ENCODE data around the gene ACTL8. TPM values are rescaled to one million over a fixed set of nuclear protein-coding genes. Genes with fewer than 3 reads are reported as not detected.

The ACTL8 gene
- total RNA-seq, 2 experiments from 2014 or later, result not detected

DNA sequence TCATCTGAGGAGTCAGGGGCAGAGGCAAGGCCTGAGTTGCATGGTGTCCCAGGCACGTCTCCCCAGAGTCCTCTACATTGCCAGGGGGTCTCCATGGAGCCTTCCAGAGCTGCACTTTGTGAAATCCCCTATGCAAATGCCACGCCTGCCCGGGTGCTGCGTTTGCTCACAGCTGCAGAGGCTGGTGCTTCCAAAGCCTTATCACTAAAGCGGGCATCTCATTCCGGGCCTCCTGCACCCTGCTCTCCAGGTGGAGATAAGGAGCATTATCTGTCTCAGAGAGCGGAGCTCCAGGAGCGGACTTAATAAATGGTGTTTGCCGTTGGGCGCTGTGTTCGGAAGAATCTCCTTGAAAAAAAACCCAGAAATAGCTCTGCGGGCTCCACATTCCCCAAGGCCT is 25.9 kb upstream of the ACTL8 start:
- Mint-ChIP-seq H3K4me1 (ENCODE audit: low read depth) (no peaks in the 10 kb centered on the region), H3K27me3 (no peaks in the 10 kb centered on the region), H3K4me3 (no peak overlapping the region), H3K9me3 (no peaks in the 10 kb centered on the region), H3K36me3 (ENCODE audit: low read depth) (no peaks in the 10 kb centered on the region), H3K27ac (no peak overlapping the region)
- Histone ChIP-seq H3K36me3 (ENCODE audit: insufficient read depth, low read length) (no peaks in the 10 kb centered on the region), H3K27ac (ENCODE audit: low read depth in 1 of 2, low read length in 2 of 2) (no peak overlapping the region), H3K4me3 (ENCODE audit: low read length) (no peak overlapping the region), H3K4me1 (ENCODE audit: insufficient read depth, low read length) (no peaks in the 10 kb centered on the region), H3K27me3 (ENCODE audit: control insufficient read depth in 1 of 2, insufficient read depth in 2 of 2, low read length in 2 of 2) (no peaks in the 10 kb centered on the region), H3K9me3 (ENCODE audit: control insufficient read depth in 1 of 2, insufficient read depth in 1 of 2, low read length in 2 of 2) (peaks cover 0 to 12% of the 10 kb centered on the region in 2 experiments)
- ChIA-PET POLR2A (no interaction called here), CTCF (no interaction called here)
- DNase-seq (no peak), ATAC-seq (ENCODE audit: poor library complexity) (no peak)
- TF ChIP-seq, protein P1, sequence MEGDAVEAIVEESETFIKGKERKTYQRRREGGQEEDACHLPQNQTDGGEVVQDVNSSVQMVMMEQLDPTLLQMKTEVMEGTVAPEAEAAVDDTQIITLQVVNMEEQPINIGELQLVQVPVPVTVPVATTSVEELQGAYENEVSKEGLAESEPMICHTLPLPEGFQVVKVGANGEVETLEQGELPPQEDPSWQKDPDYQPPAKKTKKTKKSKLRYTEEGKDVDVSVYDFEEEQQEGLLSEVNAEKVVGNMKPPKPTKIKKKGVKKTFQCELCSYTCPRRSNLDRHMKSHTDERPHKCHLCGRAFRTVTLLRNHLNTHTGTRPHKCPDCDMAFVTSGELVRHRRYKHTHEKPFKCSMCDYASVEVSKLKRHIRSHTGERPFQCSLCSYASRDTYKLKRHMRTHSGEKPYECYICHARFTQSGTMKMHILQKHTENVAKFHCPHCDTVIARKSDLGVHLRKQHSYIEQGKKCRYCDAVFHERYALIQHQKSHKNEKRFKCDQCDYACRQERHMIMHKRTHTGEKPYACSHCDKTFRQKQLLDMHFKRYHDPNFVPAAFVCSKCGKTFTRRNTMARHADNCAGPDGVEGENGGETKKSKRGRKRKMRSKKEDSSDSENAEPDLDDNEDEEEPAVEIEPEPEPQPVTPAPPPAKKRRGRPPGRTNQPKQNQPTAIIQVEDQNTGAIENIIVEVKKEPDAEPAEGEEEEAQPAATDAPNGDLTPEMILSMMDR (IDR thresholded peaks at IDR 0.05), result no peak
- intact Hi-C loops (cut with DNase I, micrococcal nuclease), result no loop called here

DNA sequence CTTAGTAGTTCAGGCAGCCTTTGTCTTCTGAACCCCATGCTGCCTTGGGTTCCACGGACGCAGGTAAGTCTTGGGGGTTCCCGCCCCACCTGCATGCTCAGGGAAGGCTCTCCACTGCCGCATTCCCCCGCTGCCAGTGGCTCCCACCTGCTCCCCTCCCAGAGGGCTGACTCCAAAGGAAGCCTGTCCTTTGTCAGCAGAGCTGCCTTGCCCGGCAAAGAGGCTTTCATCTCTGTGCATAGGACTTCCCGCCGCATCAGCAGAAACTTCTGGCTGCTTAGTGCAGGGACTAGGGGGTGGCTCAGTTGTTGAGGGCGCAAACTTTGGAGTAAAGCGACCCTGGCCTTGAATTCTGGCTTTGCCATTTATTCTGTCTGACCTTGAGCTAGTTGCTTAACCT is 25.2 kb upstream of the ACTL8 start:
- Mint-ChIP-seq H3K4me1 (ENCODE audit: low read depth) (no peaks in the 10 kb centered on the region), H3K36me3 (ENCODE audit: low read depth) (no peaks in the 10 kb centered on the region), H3K9me3 (no peaks in the 10 kb centered on the region), H3K27me3 (no peaks in the 10 kb centered on the region), H3K4me3 (no peak overlapping the region), H3K27ac (no peak overlapping the region)
- POLR2A ChIA-PET, result no interaction called here
- H3K9me3 ChIP-seq (ENCODE audit: control insufficient read depth in 1 of 2, insufficient read depth in 1 of 2, low read length in 2 of 2), result peaks cover 0 to 12% of the 10 kb centered on the region in 2 experiments
- CTCF ChIA-PET, result no interaction called here
- DNase-seq (no peak), ATAC-seq (ENCODE audit: poor library complexity) (no peak)
- no peak overlapping the region for H3K27ac ChIP-seq (ENCODE audit: low read depth in 1 of 2, low read length in 2 of 2)
- no peak overlapping the region for H3K4me3 ChIP-seq (ENCODE audit: low read length)
- intact Hi-C loops (cut with DNase I, micrococcal nuclease), result no loop called here
- no peaks in the 10 kb centered on the region for H3K27me3 ChIP-seq (ENCODE audit: control insufficient read depth in 1 of 2, insufficient read depth in 2 of 2, low read length in 2 of 2)
- no peaks in the 10 kb centered on the region for H3K36me3 ChIP-seq (ENCODE audit: insufficient read depth, low read length)
- no peaks in the 10 kb centered on the region for H3K4me1 ChIP-seq (ENCODE audit: insufficient read depth, low read length)
- TF ChIP-seq, protein P1 (IDR thresholded peaks at IDR 0.05), result no peak

DNA sequence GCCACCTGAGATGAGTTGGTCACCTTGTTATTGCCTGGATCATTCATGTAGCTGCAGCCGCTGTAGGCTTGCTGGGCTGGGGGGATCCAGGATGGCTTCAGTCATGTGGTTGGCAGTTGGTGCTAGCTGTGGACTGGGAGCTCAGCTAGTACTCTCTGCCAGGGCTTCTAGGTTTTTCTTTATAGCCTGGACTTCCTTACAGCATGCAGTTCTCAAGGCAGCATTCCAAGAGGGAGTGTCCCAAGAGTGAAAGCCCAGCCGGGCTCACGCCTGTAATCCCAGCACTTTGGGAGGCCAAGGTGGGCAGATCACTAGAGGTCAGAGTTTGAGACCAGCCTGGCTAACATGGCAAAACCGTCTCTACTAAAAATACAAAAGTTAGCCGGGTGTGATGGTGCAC is 23.7 kb upstream of the ACTL8 start:
- Histone ChIP-seq H3K27ac (ENCODE audit: low read depth in 1 of 2, low read length in 2 of 2) (no peak overlapping the region), H3K9me3 (ENCODE audit: control insufficient read depth in 1 of 2, insufficient read depth in 1 of 2, low read length in 2 of 2) (peaks cover 0 to 12% of the 10 kb centered on the region in 2 experiments), H3K36me3 (ENCODE audit: insufficient read depth, low read length) (no peaks in the 10 kb centered on the region), H3K4me1 (ENCODE audit: insufficient read depth, low read length) (no peaks in the 10 kb centered on the region), H3K27me3 (ENCODE audit: control insufficient read depth in 1 of 2, insufficient read depth in 2 of 2, low read length in 2 of 2) (no peaks in the 10 kb centered on the region), H3K4me3 (ENCODE audit: low read length) (no peak overlapping the region)
- Mint-ChIP-seq H3K9me3 (no peaks in the 10 kb centered on the region), H3K27me3 (no peaks in the 10 kb centered on the region), H3K4me1 (ENCODE audit: low read depth) (no peaks in the 10 kb centered on the region), H3K27ac (no peak overlapping the region), H3K36me3 (ENCODE audit: low read depth) (no peaks in the 10 kb centered on the region), H3K4me3 (no peak overlapping the region)
- TF ChIP-seq, protein P1 (IDR thresholded peaks at IDR 0.05), result no peak
- ChIA-PET CTCF (no interaction called here), POLR2A (no interaction called here)
- DNase-seq (no peak), ATAC-seq (ENCODE audit: poor library complexity) (no peak)
- intact Hi-C loops (cut with DNase I, micrococcal nuclease), result no loop called here
